Testis (tissue), 3 donors: ENCODE results near the gene PFDN5. TPM values are rescaled to one million over a fixed set of nuclear protein-coding genes. Genes with fewer than 3 reads are reported as not detected.

Source experiments
- DNase-seq: peaks from one replicate; pipeline ENCODE4 v3.0.0-alpha.2; 2019
- H3K27ac ChIP-seq, 2 donors: fragments of 200-600 bp; sonication (generic); one replicate each; pipeline ENCODE4 v1.5.1; 2019
- H3K27me3 ChIP-seq: fragments of 200-600 bp; sonication (generic); one replicate; pipeline ENCODE4 v1.5.1; 2019
- H3K36me3 ChIP-seq: fragments of 200-600 bp; sonication (generic); one replicate; pipeline ENCODE4 v1.5.1; 2017; ENCODE audit warnings: low read depth; ENCODE audit errors: missing control alignments
- H3K4me1 ChIP-seq: fragments of 200-600 bp; sonication (generic); one replicate; pipeline ENCODE4 v1.5.1; 2019
- H3K4me3 ChIP-seq, 2 donors: fragments of 200-600 bp; sonication (generic); one replicate each; pipeline ENCODE4 v1.5.1; 2017 to 2019
- H3K9me3 ChIP-seq: fragments of 200-600 bp; sonication (generic); one replicate; pipeline ENCODE4 v1.5.1; 2017
- POLR2A ChIP-seq: fragments of 450-650 bp; IDR thresholded peaks from one replicate; pipeline ENCODE4 v1.6.1; 2017; ENCODE audit warnings: antibody characterized with exemption, mild to moderate bottlenecking, moderate library complexity
- WGBS, 2 donors: methylation state at CpG; one replicate each; pipeline ENCODE4 v1.1.5; 2018; 5-methylcytosine and 5-hydroxymethylcytosine counted together
- intact Hi-C: fragments of 100-400 bp; cut with DNase I; formaldehyde crosslinking; loops from one replicate; pipeline ENCODE4 v1.15.1; 2023; ENCODE audit warnings: low total_unique reads
- polyA plus RNA-seq: library from polyadenylated mRNA; stranded (reverse); fragments of 350-450 nt; fragmentation: Illumina TruSeq; extraction: RNeasy Lipid Tissue Mini Kit (QIAGEN cat#74804); gene quantifications from one replicate; pipeline ENCODE4 v1.2.3, GENCODE V29; 2014; ENCODE audit warnings: low read depth, low replicate concordance; ENCODE audit not compliant: insufficient read depth
- total RNA-seq, 2 donors: library from RNA; depleted of rRNA; stranded (reverse); fragments of >200 nt; gene quantifications; one replicate each; pipeline ENCODE4 v1.2.3, GENCODE V29; 2016
- TF ChIP-seq, protein P1 (sequence below), 3 experiments: fragments of 450-650 bp in 2 of 3; fragments of 200-600 bp in 1 of 3; sonication (generic) in 1 of 3; IDR thresholded peaks; one replicate each; pipeline ENCODE4 v1.5.1; 2016 to 2019; ENCODE audit warnings: antibody characterized with exemption in 3 of 3, mild to moderate bottlenecking in 2 of 3, moderate library complexity in 1 of 3

Gene PFDN5
- total and polyA plus RNA-seq, 3 donors from 2014 or later, result 430 to 797 (median 494) TPM

- Histone ChIP-seq H3K9me3 (no peaks in the 10 kb centered on the region), H3K36me3 (no peaks in the 10 kb centered on the region), H3K27ac (peak overlapping the region; percentile 71 to 83), H3K4me1 (peaks cover 19% of the 10 kb centered on the region), H3K4me3 (peak overlapping the region; percentile 62 to 67), H3K27me3 (no peaks in the 10 kb centered on the region)
- no peak for TF ChIP-seq POLR2A
- TF ChIP-seq, protein P1, sequence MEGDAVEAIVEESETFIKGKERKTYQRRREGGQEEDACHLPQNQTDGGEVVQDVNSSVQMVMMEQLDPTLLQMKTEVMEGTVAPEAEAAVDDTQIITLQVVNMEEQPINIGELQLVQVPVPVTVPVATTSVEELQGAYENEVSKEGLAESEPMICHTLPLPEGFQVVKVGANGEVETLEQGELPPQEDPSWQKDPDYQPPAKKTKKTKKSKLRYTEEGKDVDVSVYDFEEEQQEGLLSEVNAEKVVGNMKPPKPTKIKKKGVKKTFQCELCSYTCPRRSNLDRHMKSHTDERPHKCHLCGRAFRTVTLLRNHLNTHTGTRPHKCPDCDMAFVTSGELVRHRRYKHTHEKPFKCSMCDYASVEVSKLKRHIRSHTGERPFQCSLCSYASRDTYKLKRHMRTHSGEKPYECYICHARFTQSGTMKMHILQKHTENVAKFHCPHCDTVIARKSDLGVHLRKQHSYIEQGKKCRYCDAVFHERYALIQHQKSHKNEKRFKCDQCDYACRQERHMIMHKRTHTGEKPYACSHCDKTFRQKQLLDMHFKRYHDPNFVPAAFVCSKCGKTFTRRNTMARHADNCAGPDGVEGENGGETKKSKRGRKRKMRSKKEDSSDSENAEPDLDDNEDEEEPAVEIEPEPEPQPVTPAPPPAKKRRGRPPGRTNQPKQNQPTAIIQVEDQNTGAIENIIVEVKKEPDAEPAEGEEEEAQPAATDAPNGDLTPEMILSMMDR (IDR thresholded peaks at IDR 0.05), result peak; percentile 55 to 85 (median 76)
- DNase-seq, result peak; percentile 94
- 0 to 1% methylated on average over 11 to 69 of the region's 69 CpGs for WGBS, 2 donors
- intact Hi-C loops, result loop anchor here (10.0 kb wide), 1 partner anchor 180 kb away; the partner anchor contains the start of genes NPFF and TARBP2
Measured at GRCh38 chr12:53324779-53325510, 29.6 kb downstream of the PFDN5 start.

DNA sequence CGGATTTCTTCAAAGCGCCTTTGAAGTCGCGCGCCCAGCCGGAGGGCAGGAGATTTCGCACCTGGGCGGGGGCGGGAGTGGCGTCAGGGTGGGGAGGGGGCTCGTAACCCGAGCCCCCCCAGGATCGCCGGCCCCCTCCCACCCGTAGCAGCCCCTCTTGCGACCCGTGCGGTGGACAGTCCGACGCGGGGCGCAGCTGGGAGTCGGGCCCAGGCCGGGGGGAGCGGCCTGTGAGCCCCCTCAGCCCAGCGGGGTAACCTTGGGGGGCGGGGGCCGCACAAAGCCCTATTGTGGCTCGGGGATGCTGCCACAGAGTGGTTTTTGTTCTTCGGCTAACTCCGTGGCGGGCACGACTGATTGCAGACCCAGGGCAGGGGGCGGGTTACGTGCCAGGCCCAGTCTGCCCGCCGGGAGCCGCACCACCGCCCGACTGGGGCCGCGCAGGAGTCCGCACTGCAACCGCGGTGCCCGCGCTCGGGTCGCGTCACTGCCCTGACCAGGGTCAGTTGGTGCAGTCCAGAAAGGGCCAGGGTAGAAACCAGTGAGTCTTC lies 30.2 kb downstream of the PFDN5 start:
- intact Hi-C loops, result loop anchor here (10.0 kb wide), 1 partner anchor 179 kb away; the partner anchor contains the start of genes NPFF and TARBP2
- peak overlapping the region; percentile 71 to 83 for H3K27ac ChIP-seq
- peaks cover 16% of the 10 kb centered on the region for H3K4me1 ChIP-seq
- H3K27me3 ChIP-seq, result no peaks in the 10 kb centered on the region
- H3K4me3 ChIP-seq, result peak overlapping the region; percentile 62 to 67
- no peaks in the 10 kb centered on the region for H3K9me3 ChIP-seq
- DNase-seq, result peak; percentile 33
- H3K36me3 ChIP-seq, result no peaks in the 10 kb centered on the region
- 1% methylated on average over 16 to 50 of the region's 50 CpGs for WGBS, 2 donors
- TF ChIP-seq POLR2A, result no peak
- TF ChIP-seq, protein P1 (IDR thresholded peaks at IDR 0.05), result no peak

- peak overlapping the region in 1 of 2 donors; percentile 67 for H3K4me3 ChIP-seq
- H3K9me3 ChIP-seq, result no peaks in the 10 kb centered on the region
- peaks cover 14% of the 10 kb centered on the region for H3K4me1 ChIP-seq
- 51 to 57% methylated on average over 8 of the region's 8 CpGs for WGBS, 2 donors
- DNase-seq, result no peak
- H3K27ac ChIP-seq, result no peak overlapping the region
- intact Hi-C loops, result loop anchor here (10.0 kb wide), 1 partner anchor 178 kb away; the partner anchor contains the start of genes NPFF and TARBP2
- no peaks in the 10 kb centered on the region for H3K36me3 ChIP-seq
- no peaks in the 10 kb centered on the region for H3K27me3 ChIP-seq
- TF ChIP-seq, protein P1 (IDR thresholded peaks at IDR 0.05), result no peak
- no peak for TF ChIP-seq POLR2A
Measured at GRCh38 chr12:53326460-53327185, 31.3 kb downstream of the PFDN5 start.

DNA sequence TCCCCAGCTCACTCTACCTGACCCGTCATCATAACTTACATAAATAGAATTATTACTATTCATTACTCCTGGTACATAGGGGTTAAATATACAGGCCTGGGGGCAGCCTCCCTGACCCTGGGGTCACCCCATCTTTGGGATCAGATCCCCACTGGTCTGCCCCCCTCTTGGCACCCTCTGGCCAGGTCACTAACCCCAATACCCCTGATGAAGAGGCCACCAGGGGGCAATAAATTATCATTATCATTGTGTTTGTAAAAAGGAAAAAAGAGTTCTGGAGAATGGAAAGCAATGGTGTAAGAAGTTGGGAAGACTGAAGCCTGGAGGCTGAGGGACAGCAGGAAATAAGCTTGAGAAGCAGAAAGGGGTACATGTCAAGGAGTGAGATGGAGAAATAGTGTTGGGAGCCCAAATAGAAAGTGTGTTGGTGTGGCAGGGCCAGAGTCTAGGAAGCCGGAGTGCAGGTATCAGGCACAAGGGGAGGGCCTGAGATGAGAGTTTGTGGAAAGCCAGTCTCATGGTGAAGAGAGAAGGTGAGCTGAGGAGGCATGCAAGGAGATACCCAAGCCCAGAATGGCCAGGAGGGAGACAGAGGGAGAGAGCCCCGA lies 32.2 kb downstream of the PFDN5 start:
- WGBS, 2 donors, result 85 to 91% methylated on average over 3 of the region's 3 CpGs
- no peak for DNase-seq
- H3K9me3 ChIP-seq, result no peaks in the 10 kb centered on the region
- H3K36me3 ChIP-seq, result no peaks in the 10 kb centered on the region
- no peak overlapping the region for H3K27ac ChIP-seq
- intact Hi-C loops, result loop anchor here (10.0 kb wide), 1 partner anchor 177 kb away; the partner anchor contains the start of genes NPFF and TARBP2
- H3K4me3 ChIP-seq, result no peak overlapping the region
- H3K4me1 ChIP-seq, result peaks cover 9% of the 10 kb centered on the region
- TF ChIP-seq POLR2A, result no peak
- TF ChIP-seq, protein P1 (IDR thresholded peaks at IDR 0.05), result peak in 1 of 3 experiments; percentile 24
- no peaks in the 10 kb centered on the region for H3K27me3 ChIP-seq
